ENCODE measurements around the gene SSH2. TPM values are rescaled to one million over a fixed set of nuclear protein-coding genes. Genes with fewer than 3 reads are reported as not detected.

SSH2 gene
- total RNA-seq, 2 experiments from 2014 or later = 39.4 to 73.9 TPM

DNA sequence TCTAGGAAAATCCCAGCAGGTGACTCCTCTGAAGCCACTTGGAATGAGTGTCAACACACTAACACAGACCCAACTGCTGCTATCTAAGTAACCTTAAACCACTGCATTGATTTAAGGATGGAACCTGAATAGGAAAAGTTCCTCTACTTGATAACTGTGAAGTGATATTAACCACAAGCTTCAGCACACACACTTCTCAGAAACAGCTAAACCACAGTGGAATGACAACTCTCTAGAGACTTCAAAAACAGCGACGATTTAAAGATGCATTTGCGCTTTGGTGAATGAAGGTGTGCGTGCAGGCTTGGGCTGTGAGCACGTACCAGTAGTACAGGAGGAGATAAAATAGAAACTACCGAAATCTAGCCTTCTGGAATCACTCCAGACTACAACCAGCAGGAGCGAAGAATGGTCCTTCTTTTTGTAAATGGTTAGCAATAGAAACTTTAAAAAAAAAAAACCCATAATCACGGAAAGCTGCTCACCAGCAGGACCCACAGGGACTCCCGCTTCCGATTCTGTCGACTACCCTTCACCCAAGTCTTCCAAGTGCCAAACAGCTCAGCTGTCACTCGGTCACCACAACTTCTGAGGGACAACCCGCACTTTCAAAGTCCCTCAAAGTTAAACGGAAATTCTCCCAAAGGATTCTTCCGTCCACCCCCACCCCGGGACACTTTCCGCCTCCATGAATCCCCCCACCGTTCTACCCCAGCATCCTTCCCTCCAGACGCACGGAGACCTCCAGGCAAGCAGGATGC, 169.6 kb downstream of the SSH2 start:
- DNase-seq (ENCODE audit: low spot score) = peak; percentile 67
- H3K9me3 ChIP-seq (ENCODE audit: low read length) = no peaks in the 10 kb centered on the region
- H3K27ac ChIP-seq (ENCODE audit: low read depth, low read length, poor library complexity, severe bottlenecking) = peak overlapping the region; percentile 73
- CTCF ChIA-PET (ENCODE audit: unreplicated experiment) = interaction anchor here (0.6 to 0.8 kb wide), 2 partner anchors 37 to 81 kb away, joined by 3 to 5 read pairs; no protein-coding TSS in a partner anchor
- peak overlapping the region; percentile 85 for H3K4me2 ChIP-seq (ENCODE audit: low read length)
- POLR2A ChIA-PET = interaction anchor here (0.6 to 1.7 kb wide), 6 partner anchors 13 to 55 kb away, joined by 3 to 5 read pairs (median 4); no protein-coding TSS in a partner anchor
- TF ChIP-seq, protein P1, sequence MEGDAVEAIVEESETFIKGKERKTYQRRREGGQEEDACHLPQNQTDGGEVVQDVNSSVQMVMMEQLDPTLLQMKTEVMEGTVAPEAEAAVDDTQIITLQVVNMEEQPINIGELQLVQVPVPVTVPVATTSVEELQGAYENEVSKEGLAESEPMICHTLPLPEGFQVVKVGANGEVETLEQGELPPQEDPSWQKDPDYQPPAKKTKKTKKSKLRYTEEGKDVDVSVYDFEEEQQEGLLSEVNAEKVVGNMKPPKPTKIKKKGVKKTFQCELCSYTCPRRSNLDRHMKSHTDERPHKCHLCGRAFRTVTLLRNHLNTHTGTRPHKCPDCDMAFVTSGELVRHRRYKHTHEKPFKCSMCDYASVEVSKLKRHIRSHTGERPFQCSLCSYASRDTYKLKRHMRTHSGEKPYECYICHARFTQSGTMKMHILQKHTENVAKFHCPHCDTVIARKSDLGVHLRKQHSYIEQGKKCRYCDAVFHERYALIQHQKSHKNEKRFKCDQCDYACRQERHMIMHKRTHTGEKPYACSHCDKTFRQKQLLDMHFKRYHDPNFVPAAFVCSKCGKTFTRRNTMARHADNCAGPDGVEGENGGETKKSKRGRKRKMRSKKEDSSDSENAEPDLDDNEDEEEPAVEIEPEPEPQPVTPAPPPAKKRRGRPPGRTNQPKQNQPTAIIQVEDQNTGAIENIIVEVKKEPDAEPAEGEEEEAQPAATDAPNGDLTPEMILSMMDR (conservative IDR thresholded peaks at IDR 0.05; ENCODE audit: low read length) = no peak
- TF ChIP-seq EZH2phosphoT487 (IDR thresholded peaks at IDR 0.05; ENCODE audit: borderline replicate concordance, low read depth, low read length) = no peak
- peaks cover 13% of the 10 kb centered on the region; the same call in 1 of the 2 replicates for H3K36me3 ChIP-seq (ENCODE audit: insufficient read depth, low read length)
- peak overlapping the region; percentile 36; the same call in 1 of the 2 replicates for H2AFZ ChIP-seq (ENCODE audit: low read length)
- H3K4me3 ChIP-seq (ENCODE audit: low read depth, low read length, poor library complexity, severe bottlenecking) = peak overlapping the region; percentile 75
- H3K79me2 ChIP-seq (ENCODE audit: insufficient read depth, low read depth, low read length) = peaks cover 30% of the 10 kb centered on the region
- intact Hi-C loops (cut with micrococcal nuclease; ENCODE audit: unreplicated experiment) = loop anchor here (2.0 kb wide), 2 partner anchors 38 to 54 kb away; no protein-coding TSS in a partner anchor
- H3K9me2 ChIP-seq (ENCODE audit: insufficient read depth, low read length) = no peaks in the 10 kb centered on the region
- H4K20me1 ChIP-seq (ENCODE audit: insufficient read depth, low read length) = peaks cover 13% of the 10 kb centered on the region; the same call in 1 of the 2 replicates
- BruUV-seq (replicated peaks) = no TSS peak
- peaks cover 52% of the 10 kb centered on the region for H3K4me1 ChIP-seq (ENCODE audit: insufficient read depth, low read length, poor library complexity, severe bottlenecking)

DNA sequence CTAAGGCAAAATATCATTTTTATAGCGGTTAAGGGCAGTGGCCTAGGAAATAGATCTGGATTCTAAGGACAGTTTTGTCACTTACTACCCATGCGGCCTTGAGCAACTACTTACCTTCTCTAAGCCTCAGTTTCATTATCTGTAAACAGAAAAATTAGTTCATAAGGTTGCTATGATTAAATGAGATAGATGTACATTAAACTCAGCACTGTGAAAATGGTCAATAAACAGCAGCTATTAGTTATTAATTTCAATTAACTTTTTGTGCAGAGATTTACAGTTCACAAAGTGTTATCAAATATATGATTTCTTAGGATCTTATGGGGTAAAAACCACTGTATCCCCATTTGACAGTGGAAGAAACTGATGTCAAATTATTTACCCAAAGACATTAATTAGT, 171.8 kb downstream of the SSH2 start:
- H3K36me3 ChIP-seq (ENCODE audit: insufficient read depth, low read length) = peaks cover 21% of the 10 kb centered on the region; the same call in 1 of the 2 replicates
- no peak for TF ChIP-seq EZH2phosphoT487 (IDR thresholded peaks at IDR 0.05; ENCODE audit: borderline replicate concordance, low read depth, low read length)
- TF ChIP-seq, protein P1 (conservative IDR thresholded peaks at IDR 0.05; ENCODE audit: low read length) = no peak
- no peak overlapping the region for H3K27ac ChIP-seq (ENCODE audit: low read depth, low read length, poor library complexity, severe bottlenecking)
- peaks cover 49% of the 10 kb centered on the region for H3K4me1 ChIP-seq (ENCODE audit: insufficient read depth, low read length, poor library complexity, severe bottlenecking)
- no peaks in the 10 kb centered on the region for H3K9me3 ChIP-seq (ENCODE audit: low read length)
- no peaks in the 10 kb centered on the region for H3K9me2 ChIP-seq (ENCODE audit: insufficient read depth, low read length)
- H3K4me2 ChIP-seq (ENCODE audit: low read length) = peak overlapping the region; percentile 5; the same call in 1 of the 2 replicates
- intact Hi-C loops (cut with micrococcal nuclease; ENCODE audit: unreplicated experiment) = no loop called here
- no peak overlapping the region for H2AFZ ChIP-seq (ENCODE audit: low read length)
- H3K4me3 ChIP-seq (ENCODE audit: low read depth, low read length, poor library complexity, severe bottlenecking) = no peak overlapping the region
- no peak for DNase-seq (ENCODE audit: low spot score)
- CTCF ChIA-PET (ENCODE audit: unreplicated experiment) = no interaction called here
- POLR2A ChIA-PET = interaction anchor here (0.8 kb wide), 1 partner anchor 84 kb away, joined by 3 read pairs; no protein-coding TSS in a partner anchor
- BruUV-seq (replicated peaks) = no TSS peak
- peaks cover 13% of the 10 kb centered on the region; the same call in 1 of the 2 replicates for H4K20me1 ChIP-seq (ENCODE audit: insufficient read depth, low read length)
- H3K79me2 ChIP-seq (ENCODE audit: insufficient read depth, low read depth, low read length) = peaks cover 30% of the 10 kb centered on the region

Measured in OCI-LY7 (cell line).